BLaER1 treated with 17β-estradiol and CSF1 and Interleukin-3, amounts not matched to agents 10 nM and 100 nM (cell line): Measurements from ENCODE around the gene RGSL1.

Experiments
- H3K27ac ChIP-seq, 11 experiments: shearing (Covaris generic); formaldehyde crosslinking; 2 replicates each; pipeline ENCODE4 v1.8.1; 2022
- H3K27me3 ChIP-seq, 11 experiments: shearing (Covaris generic); formaldehyde crosslinking; 2 replicates each; pipeline ENCODE4 v1.8.1; 2022
- H3K36me3 ChIP-seq, 11 experiments: shearing (Covaris generic); formaldehyde crosslinking; 2 replicates each; pipeline ENCODE4 v1.8.1; 2022
- H3K4me1 ChIP-seq, 10 experiments: shearing (Covaris generic); formaldehyde crosslinking; 2 replicates each; pipeline ENCODE4 v1.8.1; 2022
- H3K4me2 ChIP-seq, 11 experiments: shearing (Covaris generic); formaldehyde crosslinking; 2 replicates each; pipeline ENCODE4 v1.8.1; 2022
- H3K4me3 ChIP-seq, 10 experiments: shearing (Covaris generic); formaldehyde crosslinking; 2 replicates each; pipeline ENCODE4 v1.8.1; 2022
- H3K9ac ChIP-seq, 11 experiments: shearing (Covaris generic); formaldehyde crosslinking; 2 replicates each; pipeline ENCODE4 v1.8.1; 2022
- H3K9me3 ChIP-seq, 11 experiments: shearing (Covaris generic); formaldehyde crosslinking; replicated peaks in 1 of 11; 2 replicates each; pipeline ENCODE4 v1.8.1; 2022
- H4K20me1 ChIP-seq, 11 experiments: shearing (Covaris generic); formaldehyde crosslinking; 2 replicates each; pipeline ENCODE4 v1.8.1; 2022
- Cebpa-rat ChIP-seq, 11 experiments: shearing (Covaris generic); IDR thresholded peaks; 2 replicates each; pipeline ENCODE4 v1.8.1; 2022

The RGSL1 gene

DNA sequence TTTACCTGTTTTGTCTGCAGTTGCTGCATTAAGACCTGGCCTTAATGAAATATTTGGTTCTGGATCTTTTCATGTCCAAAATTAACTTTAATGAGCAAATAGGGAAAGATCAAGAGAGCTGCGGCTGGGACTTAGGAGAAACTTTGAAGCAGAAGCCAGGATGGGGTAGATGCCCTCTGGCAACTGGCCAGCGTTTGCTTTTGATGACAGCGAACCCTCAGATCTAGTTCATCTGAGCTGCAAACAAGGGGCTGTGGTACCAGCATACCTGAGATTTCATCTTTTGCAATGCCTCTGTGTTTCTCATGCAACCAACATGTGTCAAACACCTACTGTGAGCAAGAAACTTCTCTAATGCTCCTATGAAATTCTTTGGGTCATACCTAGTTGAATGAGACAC, 36.5 kb upstream of the RGSL1 start:
- no peaks in the 10 kb centered on the region for H3K9me3 ChIP-seq
- no peak for TF ChIP-seq Cebpa-rat (IDR thresholded peaks at IDR 0.05)
- H3K27ac ChIP-seq, result no peak overlapping the region

DNA sequence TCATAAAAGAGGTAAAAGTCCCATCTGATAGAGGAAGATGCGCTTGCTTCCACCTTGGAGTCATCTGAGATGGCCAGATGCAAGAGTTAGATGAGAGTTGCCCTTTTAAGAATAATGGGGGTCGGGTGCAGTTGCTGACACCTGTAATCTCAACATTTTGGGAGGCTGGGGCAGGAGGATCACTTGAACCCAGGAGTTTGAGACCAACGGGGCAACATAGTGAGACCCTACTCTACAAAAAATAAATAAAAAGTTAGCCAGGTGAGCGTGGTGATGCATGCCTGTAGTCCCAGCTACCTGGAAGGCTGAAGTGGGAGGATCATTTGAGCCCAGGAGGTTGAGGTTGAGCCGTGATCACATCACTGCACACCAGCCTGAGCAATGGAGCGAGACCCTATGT, 36.0 kb upstream of the RGSL1 start:
- no peak overlapping the region for H3K27ac ChIP-seq
- no peak for TF ChIP-seq Cebpa-rat (IDR thresholded peaks at IDR 0.05)
- no peaks in the 10 kb centered on the region for H3K9me3 ChIP-seq
- no peak overlapping the region for H3K4me3 ChIP-seq
- H4K20me1 ChIP-seq, result no peaks in the 10 kb centered on the region
- H3K9ac ChIP-seq, result no peak overlapping the region
- H3K4me2 ChIP-seq, result no peak overlapping the region
- H3K27me3 ChIP-seq, result no peaks in the 10 kb centered on the region
- no peaks in the 10 kb centered on the region for H3K36me3 ChIP-seq
- peaks cover 0 to 9% (median 3%) of the 10 kb centered on the region in 10 experiments; a peak in 13 of 20 replicates for H3K4me1 ChIP-seq

More for the DNA sequence above, 36.5 kb upstream of the RGSL1 start:
- no peaks in the 10 kb centered on the region for H3K27me3 ChIP-seq
- H3K36me3 ChIP-seq, result no peaks in the 10 kb centered on the region
- no peak overlapping the region for H3K4me3 ChIP-seq
- no peak overlapping the region for H3K9ac ChIP-seq
- H4K20me1 ChIP-seq, result no peaks in the 10 kb centered on the region
- H3K4me1 ChIP-seq, result peaks cover 0 to 14% (median 8%) of the 10 kb centered on the region in 10 experiments; a peak in 16 of 20 replicates
- no peak overlapping the region for H3K4me2 ChIP-seq

DNA sequence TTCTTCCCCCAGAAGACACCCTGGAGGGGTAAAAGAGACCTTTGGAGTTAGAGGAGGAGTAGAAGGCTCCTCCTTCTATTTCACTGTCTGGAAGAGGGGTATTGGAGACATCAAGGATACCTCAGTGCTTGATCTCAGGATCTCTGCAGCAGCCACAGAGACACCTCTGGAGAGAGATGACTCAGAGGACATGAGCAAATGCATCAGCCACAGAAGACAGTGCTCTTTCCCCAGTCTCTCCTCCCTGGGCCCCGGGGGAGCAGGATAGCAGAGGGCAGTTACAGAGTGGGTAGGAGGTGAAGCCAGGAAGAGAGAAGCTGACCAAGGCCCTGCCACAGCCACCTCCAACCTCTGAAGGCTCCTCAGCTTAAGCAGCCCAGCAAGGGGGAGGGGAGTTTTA, 34.2 kb upstream of the RGSL1 start:
- Histone ChIP-seq H3K4me3 (no peak overlapping the region), H3K4me1 (peaks cover 0 to 9% (median 5%) of the 10 kb centered on the region in 10 experiments; a peak in 14 of 20 replicates), H4K20me1 (no peaks in the 10 kb centered on the region), H3K4me2 (peak overlapping the region in 1 of 11 experiments; percentile 11; a peak in 1 of 22 replicates), H3K9me3 (no peaks in the 10 kb centered on the region), H3K27ac (no peak overlapping the region), H3K9ac (no peak overlapping the region), H3K27me3 (no peaks in the 10 kb centered on the region), H3K36me3 (no peaks in the 10 kb centered on the region)
- no peak for TF ChIP-seq Cebpa-rat (IDR thresholded peaks at IDR 0.05)

DNA sequence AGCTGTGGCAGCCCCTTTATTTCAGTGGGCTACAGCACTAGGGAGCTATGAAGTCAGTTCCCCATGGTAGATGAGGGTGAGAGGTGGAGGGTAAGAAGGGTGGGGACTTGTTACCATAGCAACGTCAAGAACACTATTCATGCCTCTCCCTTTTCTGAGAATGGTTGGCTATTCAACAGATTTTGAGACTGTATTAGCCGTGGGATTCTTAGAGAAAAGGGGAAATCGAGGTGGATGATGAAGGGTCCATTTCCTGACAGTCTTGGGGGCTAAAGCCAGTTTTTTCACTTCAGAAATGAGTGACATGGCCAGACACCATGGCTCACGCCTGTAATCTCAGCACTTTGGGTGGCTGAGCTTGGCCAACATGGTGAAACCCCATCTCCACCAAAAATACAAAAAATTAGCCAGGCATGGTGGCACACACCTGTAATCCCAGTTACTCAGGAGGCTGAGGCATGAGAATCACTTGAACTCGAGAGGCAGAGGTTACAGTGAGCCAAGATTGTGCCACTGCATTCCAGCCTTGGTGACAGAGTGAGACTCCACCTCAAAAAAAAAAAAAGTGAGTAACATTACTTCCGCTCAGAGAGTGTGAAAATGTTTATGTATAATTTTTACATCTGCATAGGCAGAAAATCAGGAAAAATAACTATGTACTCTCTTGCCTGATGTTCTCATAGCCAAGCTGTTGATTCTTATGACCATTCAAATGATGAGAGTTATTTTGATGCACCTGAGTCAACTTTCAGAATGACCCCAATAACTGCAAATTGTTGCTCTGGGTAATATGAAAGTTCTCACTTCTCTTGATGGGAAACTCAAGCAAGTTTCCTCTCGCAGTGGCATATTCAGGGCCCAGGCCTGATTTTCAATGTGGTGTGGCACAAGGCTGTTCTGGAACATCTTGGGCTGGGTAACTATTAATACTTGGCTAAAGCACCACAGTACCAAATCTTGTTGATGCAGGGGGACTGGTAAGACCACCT, 23.2 kb upstream of the RGSL1 start:
- H3K4me1 ChIP-seq, result peaks cover 12 to 20% (median 18%) of the 10 kb centered on the region in 10 experiments
- TF ChIP-seq Cebpa-rat (IDR thresholded peaks at IDR 0.05), result no peak
- no peaks in the 10 kb centered on the region for H3K27me3 ChIP-seq
- H4K20me1 ChIP-seq, result no peaks in the 10 kb centered on the region
- no peaks in the 10 kb centered on the region for H3K36me3 ChIP-seq
- no peak overlapping the region for H3K27ac ChIP-seq
- peaks cover 0 to 5% (median 0%) of the 10 kb centered on the region in 11 experiments; a peak in 4 of 22 replicates for H3K9me3 ChIP-seq
- no peak overlapping the region for H3K9ac ChIP-seq
- H3K4me3 ChIP-seq, result no peak overlapping the region
- H3K4me2 ChIP-seq, result no peak overlapping the region

DNA sequence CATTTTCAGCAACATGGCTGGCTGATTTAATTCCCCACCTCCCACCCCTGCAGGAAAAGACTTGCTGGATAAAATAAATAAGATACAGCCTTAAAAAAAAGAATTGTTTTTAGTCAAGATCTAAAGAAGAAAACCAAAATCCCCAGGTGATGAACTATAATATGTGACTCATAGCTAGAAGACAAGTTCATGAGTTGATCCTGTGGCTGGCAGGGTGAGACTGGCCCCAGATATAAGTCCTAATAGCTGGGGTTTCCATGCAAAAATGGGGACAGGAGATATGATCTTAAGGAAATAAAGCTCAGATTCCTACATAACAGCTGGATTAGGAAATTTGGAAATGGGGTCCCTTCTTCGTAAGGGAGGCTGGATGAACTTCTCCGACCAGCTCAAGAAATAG, 21.9 kb upstream of the RGSL1 start:
- Histone ChIP-seq H3K4me1 (peaks cover 12 to 21% (median 18%) of the 10 kb centered on the region in 10 experiments), H3K4me3 (no peak overlapping the region), H3K4me2 (no peak overlapping the region), H4K20me1 (no peaks in the 10 kb centered on the region), H3K9me3 (peaks cover 0 to 13% (median 0%) of the 10 kb centered on the region in 11 experiments; a peak in 4 of 22 replicates), H3K27ac (no peak overlapping the region), H3K36me3 (no peaks in the 10 kb centered on the region), H3K9ac (no peak overlapping the region), H3K27me3 (no peaks in the 10 kb centered on the region)
- TF ChIP-seq Cebpa-rat (IDR thresholded peaks at IDR 0.05), result no peak

DNA sequence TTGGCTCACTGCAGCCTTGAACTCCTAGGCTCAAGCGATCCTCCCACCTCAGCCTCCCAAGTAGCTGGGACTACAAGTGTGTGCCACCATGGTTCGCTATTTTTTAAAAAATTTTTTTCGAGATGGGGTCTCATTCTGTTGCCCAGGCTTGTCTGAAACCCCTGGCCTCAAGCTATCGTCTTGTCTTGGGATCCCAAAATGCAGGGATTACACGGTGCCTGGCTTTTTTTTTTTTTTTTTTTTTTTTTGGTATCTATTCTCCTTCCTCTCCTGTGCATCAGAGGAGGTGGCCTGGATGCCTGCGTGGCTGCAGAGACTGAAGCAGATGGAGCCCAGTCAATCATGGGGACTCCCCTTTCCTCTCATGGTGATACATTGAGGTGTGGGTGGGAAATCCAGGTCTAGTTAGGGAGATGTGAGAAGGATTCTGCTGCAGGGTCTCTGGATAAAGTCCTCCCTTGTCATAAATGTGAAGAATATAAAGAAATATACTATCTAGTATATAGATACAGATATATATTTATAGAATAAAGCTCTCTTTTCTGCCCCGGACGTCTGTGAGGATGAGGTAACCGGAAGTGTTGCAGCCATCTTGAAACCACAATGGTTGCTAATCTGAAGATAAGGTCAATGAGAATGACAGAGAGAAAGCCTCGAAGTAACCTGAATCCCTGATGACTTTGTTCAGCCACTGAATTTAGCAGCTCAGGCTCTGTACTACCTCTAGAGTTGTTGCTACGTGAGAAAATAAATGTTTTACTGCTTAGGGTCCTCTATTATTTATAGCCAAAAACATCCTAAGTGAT, 19.5 kb upstream of the RGSL1 start:
- H3K36me3 ChIP-seq, result no peaks in the 10 kb centered on the region
- peaks cover 12 to 28% (median 19%) of the 10 kb centered on the region in 10 experiments for H3K4me1 ChIP-seq
- peak overlapping the region; percentile 35 to 74 (median 68); a peak in 21 of 22 replicates for H3K4me2 ChIP-seq

DNA sequence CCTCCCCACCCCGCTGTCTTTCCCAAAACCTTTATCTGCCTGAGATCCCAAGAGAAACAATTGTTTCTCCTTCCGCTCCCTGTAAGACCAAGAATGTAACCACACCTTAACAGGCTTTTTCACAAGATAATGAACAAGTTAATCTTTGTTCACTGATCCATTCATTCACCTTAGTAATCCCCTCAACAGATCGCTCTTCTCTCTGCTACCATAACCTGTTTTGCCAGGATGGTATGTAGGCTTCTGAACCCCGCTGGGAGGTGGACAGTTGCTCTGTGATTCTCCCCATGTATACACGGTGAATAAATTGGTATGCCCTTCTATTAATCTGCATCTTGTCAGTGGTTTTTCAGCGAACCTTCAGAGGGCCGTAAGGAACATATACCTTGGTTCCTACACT, 18.7 kb upstream of the RGSL1 start:
- Histone ChIP-seq H3K27me3 (no peaks in the 10 kb centered on the region), H3K9me3 (peaks cover 0 to 13% (median 0%) of the 10 kb centered on the region in 11 experiments; a peak in 4 of 22 replicates), H3K4me2 (peak overlapping the region; percentile 35 to 74 (median 68); a peak in 21 of 22 replicates), H3K4me3 (no peak overlapping the region), H3K9ac (peak overlapping the region in 3 of 11 experiments; percentile 4 to 41 (median 34); a peak in 2 of 22 replicates), H3K36me3 (no peaks in the 10 kb centered on the region), H3K4me1 (peaks cover 12 to 28% (median 19%) of the 10 kb centered on the region in 10 experiments), H3K27ac (peak overlapping the region in 5 of 11 experiments; percentile 27 to 76 (median 69); a peak in 8 of 22 replicates), H4K20me1 (no peaks in the 10 kb centered on the region)
- TF ChIP-seq Cebpa-rat (IDR thresholded peaks at IDR 0.05), result no peak

More for the DNA sequence above, 19.5 kb upstream of the RGSL1 start:
- H3K9ac ChIP-seq, result peak overlapping the region in 3 of 11 experiments; percentile 34 to 53 (median 41); a peak in 3 of 22 replicates
- no peaks in the 10 kb centered on the region for H3K27me3 ChIP-seq
- no peaks in the 10 kb centered on the region for H4K20me1 ChIP-seq
- peaks cover 0 to 13% (median 0%) of the 10 kb centered on the region in 11 experiments; a peak in 4 of 22 replicates for H3K9me3 ChIP-seq
- no peak overlapping the region for H3K4me3 ChIP-seq
- H3K27ac ChIP-seq, result peak overlapping the region in 7 of 11 experiments; percentile 27 to 76 (median 58); a peak in 12 of 22 replicates
- peak in 1 of 11 experiments; percentile 75; a peak in 2 of 22 replicates for TF ChIP-seq Cebpa-rat (IDR thresholded peaks at IDR 0.05)

DNA sequence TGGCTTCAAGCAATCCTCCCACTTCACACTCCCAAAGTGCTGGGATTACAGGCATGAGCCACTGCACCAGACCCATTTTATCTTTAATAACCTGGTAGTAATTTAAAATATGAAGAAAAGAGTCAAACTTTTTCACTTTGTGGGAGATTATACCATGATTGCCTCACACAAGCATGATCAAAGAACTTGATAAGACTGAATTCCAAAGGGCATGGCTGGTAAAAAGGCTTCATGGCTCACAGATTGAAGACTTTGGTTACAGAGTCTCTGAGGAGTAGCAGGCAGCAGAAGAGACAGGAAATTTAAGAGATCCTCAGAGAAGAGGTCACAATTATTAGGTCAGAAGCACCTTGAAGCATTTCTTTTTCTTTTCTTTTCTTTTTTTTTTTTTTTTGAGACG, 16.4 kb upstream of the RGSL1 start:
- H3K36me3 ChIP-seq, result no peaks in the 10 kb centered on the region
- H3K27ac ChIP-seq, result no peak overlapping the region
- peak overlapping the region in 3 of 11 experiments; percentile 7 to 21 (median 12); a peak in 1 of 22 replicates for H3K4me2 ChIP-seq
- H3K9me3 ChIP-seq, result peaks cover 2 to 25% (median 12%) of the 10 kb centered on the region in 11 experiments; a peak in 21 of 22 replicates
- H3K9ac ChIP-seq, result no peak overlapping the region
- no peak overlapping the region for H3K4me3 ChIP-seq
- H3K27me3 ChIP-seq, result no peaks in the 10 kb centered on the region
- no peak for TF ChIP-seq Cebpa-rat (IDR thresholded peaks at IDR 0.05)
- peaks cover 12 to 28% (median 19%) of the 10 kb centered on the region in 10 experiments for H3K4me1 ChIP-seq
- H4K20me1 ChIP-seq, result no peaks in the 10 kb centered on the region
